Osteocyte (in vitro differentiated cells): ENCODE data around the gene FNBP1. TPM values are rescaled to one million over a fixed set of nuclear protein-coding genes. Genes with fewer than 3 reads are reported as not detected.

Source experiments
- DNase-seq: peaks from one replicate; pipeline ENCODE4 v3.0.0; 2021; ENCODE audit warnings: mixed read lengths; ENCODE audit not compliant: unreplicated experiment; ENCODE audit errors: extremely low spot score
- H3K27ac Mint-ChIP-seq: one replicate; pipeline ENCODE4 v1.8.0; 2021; ENCODE audit warnings: mild to moderate bottlenecking, mixed read lengths; ENCODE audit not compliant: unreplicated experiment
- H3K27me3 Mint-ChIP-seq: one replicate; pipeline ENCODE4 v1.8.0; 2021; ENCODE audit warnings: mixed read lengths; ENCODE audit not compliant: unreplicated experiment
- H3K36me3 Mint-ChIP-seq: one replicate; pipeline ENCODE4 v1.8.0; 2021; ENCODE audit warnings: mixed read lengths; ENCODE audit not compliant: unreplicated experiment
- H3K4me1 Mint-ChIP-seq: one replicate; pipeline ENCODE4 v1.8.0; 2021; ENCODE audit warnings: mixed read lengths; ENCODE audit not compliant: unreplicated experiment
- H3K4me3 Mint-ChIP-seq: one replicate; pipeline ENCODE4 v1.8.0; 2021; ENCODE audit warnings: mild to moderate bottlenecking, moderate library complexity, mixed read lengths; ENCODE audit not compliant: unreplicated experiment
- H3K9me3 Mint-ChIP-seq: one replicate; pipeline ENCODE4 v1.8.0; 2021; ENCODE audit warnings: mixed read lengths; ENCODE audit not compliant: unreplicated experiment
- total RNA-seq: library from RNA; stranded (reverse); gene quantifications from 2 replicates; pipeline ENCODE4 v1.2.1, GENCODE V29; 2021
- TF ChIP-seq, protein P1 (sequence below): fragments of 200-600 bp; sonication (generic); IDR thresholded peaks from 2 replicates; pipeline ENCODE4 v1.5.0; 2021; ENCODE audit warnings: antibody characterized with exemption, mild to moderate bottlenecking, moderate library complexity

Gene FNBP1
- total RNA-seq, 1 donor from 2014 or later = 62.2 TPM

DNA sequence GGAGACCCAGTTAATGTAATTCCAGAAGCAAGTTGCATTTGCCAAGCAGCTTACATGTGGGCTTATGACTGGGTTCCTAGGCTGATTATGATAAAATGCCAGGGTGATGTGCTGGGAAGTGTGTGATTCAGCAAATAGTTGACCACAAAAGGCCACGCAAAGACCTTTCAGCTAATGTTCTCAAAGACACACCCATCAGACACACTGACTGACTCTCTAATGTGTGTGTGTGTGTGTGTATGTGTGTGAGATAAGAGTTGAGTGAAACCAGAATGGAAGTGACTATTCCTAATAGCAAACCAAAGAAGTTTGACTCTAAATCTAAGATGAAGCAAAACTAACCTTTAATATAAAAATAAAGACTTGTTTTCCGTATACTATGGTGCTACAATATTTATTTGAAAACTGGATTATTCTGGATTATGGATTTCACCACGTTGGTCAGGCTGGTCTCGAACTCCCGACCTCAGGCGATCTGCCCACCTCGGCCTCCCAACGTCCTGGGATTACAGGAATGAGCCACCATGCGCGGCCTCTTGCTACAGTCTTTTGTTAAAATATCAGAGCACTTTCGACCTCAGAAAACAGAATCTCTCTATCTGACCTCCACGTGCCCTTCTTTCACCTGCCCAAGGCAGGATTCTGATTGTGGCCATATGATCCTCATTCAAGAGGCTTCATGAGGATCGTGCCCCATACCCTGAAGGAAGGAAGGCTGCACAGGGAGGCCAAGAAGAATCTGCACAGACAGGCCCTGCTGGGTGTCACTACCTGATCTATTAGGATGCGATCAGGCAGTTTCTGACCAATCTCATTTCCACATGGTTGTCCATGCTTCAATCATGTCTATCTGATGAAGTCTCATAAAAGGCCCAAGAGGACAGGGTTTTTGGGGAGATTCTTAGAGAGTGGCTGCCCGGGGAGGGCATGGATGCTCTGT is 132.1 kb downstream of the FNBP1 start:
- Mint-ChIP-seq H3K4me3 (no peak overlapping the region), H3K36me3 (peaks cover 18% of the 10 kb centered on the region), H3K9me3 (no peaks in the 10 kb centered on the region), H3K27ac (peak overlapping the region; percentile 58), H3K27me3 (no peaks in the 10 kb centered on the region), H3K4me1 (peaks cover 20% of the 10 kb centered on the region)
- TF ChIP-seq, protein P1, sequence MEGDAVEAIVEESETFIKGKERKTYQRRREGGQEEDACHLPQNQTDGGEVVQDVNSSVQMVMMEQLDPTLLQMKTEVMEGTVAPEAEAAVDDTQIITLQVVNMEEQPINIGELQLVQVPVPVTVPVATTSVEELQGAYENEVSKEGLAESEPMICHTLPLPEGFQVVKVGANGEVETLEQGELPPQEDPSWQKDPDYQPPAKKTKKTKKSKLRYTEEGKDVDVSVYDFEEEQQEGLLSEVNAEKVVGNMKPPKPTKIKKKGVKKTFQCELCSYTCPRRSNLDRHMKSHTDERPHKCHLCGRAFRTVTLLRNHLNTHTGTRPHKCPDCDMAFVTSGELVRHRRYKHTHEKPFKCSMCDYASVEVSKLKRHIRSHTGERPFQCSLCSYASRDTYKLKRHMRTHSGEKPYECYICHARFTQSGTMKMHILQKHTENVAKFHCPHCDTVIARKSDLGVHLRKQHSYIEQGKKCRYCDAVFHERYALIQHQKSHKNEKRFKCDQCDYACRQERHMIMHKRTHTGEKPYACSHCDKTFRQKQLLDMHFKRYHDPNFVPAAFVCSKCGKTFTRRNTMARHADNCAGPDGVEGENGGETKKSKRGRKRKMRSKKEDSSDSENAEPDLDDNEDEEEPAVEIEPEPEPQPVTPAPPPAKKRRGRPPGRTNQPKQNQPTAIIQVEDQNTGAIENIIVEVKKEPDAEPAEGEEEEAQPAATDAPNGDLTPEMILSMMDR = no peak
- no peak for DNase-seq

DNA sequence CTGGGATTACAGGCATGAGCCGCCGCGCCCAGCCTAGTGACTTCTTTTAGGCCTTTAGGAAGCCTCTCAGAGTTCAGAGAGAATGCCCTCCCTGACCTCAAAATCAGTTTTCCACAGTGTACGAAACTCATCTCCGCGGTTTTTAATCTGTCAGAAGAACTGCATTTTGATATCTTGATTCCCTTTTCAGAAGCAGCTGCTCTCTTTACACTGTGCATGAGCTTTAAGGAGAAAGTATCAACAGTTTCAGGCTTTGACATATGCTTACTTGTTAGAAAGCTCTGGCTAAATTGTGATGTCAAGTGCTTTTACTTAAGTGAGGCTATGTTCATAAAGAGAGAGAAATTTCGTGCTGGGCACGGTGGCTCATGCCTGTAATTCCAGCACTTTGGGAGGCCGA is 133.1 kb downstream of the FNBP1 start:
- no peak for DNase-seq
- H3K9me3 Mint-ChIP-seq = no peaks in the 10 kb centered on the region
- H3K4me1 Mint-ChIP-seq = peaks cover 20% of the 10 kb centered on the region
- H3K27ac Mint-ChIP-seq = peak overlapping the region; percentile 58
- no peaks in the 10 kb centered on the region for H3K27me3 Mint-ChIP-seq
- peaks cover 21% of the 10 kb centered on the region for H3K36me3 Mint-ChIP-seq
- TF ChIP-seq, protein P1 = no peak
- H3K4me3 Mint-ChIP-seq = no peak overlapping the region

DNA sequence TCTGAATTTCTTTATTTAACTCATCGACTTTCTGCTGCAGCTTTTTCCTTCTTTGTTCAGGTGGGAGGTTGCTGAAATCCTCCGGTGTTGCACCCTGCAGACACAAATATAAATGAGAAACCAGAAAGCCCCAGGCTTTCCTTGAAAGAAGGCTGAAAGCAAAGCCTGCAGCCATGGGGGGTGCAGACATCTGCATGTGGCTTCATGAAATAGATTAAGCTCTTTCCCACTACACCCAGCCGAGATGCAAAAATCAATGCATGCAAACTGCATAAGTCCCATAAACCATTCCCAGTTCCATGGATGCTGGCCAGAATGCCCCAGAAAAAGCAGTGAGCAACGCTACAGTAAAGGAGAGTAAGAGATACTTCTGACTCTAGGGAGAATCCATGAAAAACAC is 134.1 kb downstream of the FNBP1 start:
- Mint-ChIP-seq H3K27ac (no peak overlapping the region), H3K4me1 (peaks cover 20% of the 10 kb centered on the region), H3K9me3 (no peaks in the 10 kb centered on the region)

DNA sequence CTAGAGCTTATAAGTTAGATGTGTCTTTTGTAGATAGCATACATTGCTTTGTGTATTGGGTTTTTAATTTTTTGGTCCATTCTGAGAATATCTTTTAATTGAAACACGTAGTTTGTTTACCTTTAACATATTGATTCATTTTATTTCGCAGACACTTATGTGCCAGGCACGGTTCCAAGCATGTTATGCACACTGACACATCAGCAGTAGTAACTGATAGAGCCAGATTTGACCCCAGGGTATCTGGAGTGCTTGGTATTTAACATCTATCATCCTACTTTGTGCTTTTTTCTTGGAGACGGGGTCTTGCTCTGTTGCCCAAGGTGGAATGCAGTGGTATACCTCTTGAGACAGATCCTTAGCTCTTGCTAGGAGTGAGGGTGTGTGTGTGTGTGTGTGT is 135.8 kb downstream of the FNBP1 start:
- no peaks in the 10 kb centered on the region for H3K9me3 Mint-ChIP-seq
- no peak overlapping the region for H3K4me3 Mint-ChIP-seq
- no peak overlapping the region for H3K27ac Mint-ChIP-seq
- peaks cover 20% of the 10 kb centered on the region for H3K4me1 Mint-ChIP-seq
- H3K27me3 Mint-ChIP-seq = no peaks in the 10 kb centered on the region
- TF ChIP-seq, protein P1 = no peak
- H3K36me3 Mint-ChIP-seq = peaks cover 29% of the 10 kb centered on the region
- no peak for DNase-seq

More for the DNA sequence above, 134.1 kb downstream of the FNBP1 start:
- DNase-seq = no peak
- H3K36me3 Mint-ChIP-seq = peaks cover 25% of the 10 kb centered on the region
- TF ChIP-seq, protein P1 = no peak
- no peak overlapping the region for H3K4me3 Mint-ChIP-seq
- no peaks in the 10 kb centered on the region for H3K27me3 Mint-ChIP-seq

DNA sequence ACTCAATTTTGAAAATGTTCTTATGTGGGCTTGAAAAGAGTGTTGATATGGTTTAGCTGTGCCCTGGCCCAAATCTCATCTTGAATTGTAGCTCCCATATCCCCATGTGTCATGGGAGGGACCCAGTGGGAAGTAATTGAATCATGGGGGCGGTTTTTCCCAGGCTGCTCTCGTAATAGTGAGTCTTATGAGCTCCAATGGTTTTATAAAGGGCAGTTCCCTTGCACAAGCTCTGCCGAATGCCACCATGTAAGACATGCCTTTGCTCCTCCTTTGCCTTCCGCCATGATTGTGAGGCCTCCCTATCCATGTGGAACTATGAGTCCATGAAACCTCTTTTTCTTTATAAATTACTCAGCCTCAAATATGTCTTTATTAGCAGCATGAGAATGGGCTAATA is 136.7 kb downstream of the FNBP1 start:
- TF ChIP-seq, protein P1 = no peak
- no peaks in the 10 kb centered on the region for H3K9me3 Mint-ChIP-seq
- H3K4me3 Mint-ChIP-seq = no peak overlapping the region
- H3K27me3 Mint-ChIP-seq = no peaks in the 10 kb centered on the region
- DNase-seq = no peak
- H3K4me1 Mint-ChIP-seq = peaks cover 20% of the 10 kb centered on the region
- H3K27ac Mint-ChIP-seq = no peak overlapping the region
- H3K36me3 Mint-ChIP-seq = peaks cover 37% of the 10 kb centered on the region
